ENCODE measurements around the gene PNPLA7.
A peak's percentile ranks its signal among the peaks of the same experiment; 100 is the strongest.
"Not testable (repeated sequence)": the region's sequence is repeated elsewhere in the genome, so short reads cannot be mapped to it uniquely, and the experiment has no call there.

PNPLA7 gene

DNA sequence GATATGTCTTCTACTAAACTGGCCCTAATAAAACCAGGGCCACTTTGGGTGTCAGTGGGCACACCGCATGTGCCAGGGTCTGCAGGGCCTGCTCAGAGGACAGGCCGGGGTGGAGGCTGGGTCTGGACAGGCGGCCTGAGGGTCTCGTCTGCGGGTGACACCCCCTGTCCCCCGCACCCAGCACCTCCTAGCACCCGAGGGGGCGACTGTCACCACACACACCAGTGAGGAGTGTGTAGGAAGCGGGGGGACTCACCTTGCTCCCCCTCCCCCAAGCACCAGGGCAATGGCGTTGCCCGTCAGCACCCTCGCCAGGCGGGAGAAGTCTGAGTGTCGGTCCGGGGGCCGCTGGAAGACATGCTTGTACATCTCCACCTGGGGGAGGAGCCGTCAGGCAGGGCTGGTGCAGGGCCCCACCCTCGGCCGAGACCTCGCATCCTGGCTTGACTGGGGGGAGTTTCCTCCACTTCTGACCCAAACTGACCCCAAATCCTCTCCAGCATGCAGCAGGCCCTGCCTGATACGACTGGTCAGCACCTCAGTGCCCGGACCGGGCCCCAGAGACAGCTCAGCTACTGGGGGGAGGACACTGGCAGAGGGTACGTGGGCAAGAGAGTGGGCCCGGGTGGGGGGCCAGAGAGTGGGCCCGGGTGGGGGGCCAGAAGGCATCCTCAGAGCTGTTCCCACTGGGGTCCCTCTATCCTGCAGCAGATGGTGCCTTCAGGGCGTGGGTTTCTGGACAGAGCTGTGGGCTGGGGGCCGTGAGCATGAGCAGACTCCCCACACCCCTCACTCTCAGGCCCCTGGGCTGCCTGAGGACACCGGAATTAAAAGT, 72.2 kb downstream of the PNPLA7 start:
- no peak for DNase-seq

DNA sequence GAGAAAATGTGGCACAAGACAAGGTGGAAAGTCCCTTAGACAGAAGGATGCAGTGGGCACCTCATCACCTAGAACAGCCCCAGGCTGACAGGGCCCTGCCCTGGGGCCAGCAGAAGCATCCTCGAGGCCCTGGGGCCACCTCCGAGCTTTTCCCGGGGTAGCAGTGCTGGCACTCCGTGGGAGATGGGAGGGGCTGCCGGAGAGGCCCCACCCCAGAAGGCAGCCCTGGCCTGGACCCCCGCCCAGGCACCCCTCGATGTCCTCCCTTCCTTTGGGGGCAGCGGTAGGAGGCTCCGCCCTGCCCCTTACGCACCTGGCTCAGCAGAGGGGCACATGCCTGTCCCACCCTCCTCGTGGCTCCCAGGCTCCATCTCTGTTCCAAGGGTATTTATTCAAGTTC, 73.3 kb downstream of the PNPLA7 start:
- no peak for DNase-seq

DNA sequence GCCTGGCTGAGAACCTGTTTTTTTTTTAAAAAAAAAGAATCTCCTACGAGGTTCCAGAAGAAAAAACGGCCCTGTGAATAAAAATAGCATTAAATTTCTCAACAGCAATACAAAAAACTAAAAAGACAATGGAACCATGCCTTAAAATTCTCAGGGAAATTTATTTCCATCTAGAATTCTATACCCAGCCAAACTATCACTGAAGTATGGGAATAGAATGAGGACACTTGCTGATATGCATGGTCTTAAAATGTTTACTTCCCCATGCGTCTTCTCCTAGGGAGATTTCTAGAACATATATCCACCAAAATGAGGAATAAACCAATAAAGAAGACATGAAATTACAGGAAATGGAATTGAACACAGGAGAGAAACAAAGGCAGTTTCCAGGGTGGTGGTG, 74.5 kb downstream of the PNPLA7 start:
- DNase-seq = no peak

DNA sequence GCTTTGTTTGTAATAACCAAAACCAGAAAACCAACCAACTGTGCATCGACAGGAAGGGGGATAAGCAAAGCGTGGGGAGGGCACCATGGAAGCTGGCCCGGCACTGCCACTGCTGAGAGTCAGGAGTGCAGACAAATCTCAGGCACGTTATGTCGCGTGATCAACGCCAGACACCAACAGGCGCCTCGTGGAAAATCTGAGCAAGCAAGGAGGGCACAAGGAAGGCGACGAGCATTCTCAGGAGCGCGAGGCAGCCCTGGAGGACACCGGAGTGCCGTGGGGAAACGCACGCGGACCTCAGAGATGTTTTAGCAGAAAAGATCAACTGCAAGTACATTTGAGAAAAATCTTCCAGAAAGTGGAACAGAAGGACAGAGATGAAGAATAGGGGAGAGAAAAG, 75.9 kb downstream of the PNPLA7 start:
- DNase-seq = no peak

DNA sequence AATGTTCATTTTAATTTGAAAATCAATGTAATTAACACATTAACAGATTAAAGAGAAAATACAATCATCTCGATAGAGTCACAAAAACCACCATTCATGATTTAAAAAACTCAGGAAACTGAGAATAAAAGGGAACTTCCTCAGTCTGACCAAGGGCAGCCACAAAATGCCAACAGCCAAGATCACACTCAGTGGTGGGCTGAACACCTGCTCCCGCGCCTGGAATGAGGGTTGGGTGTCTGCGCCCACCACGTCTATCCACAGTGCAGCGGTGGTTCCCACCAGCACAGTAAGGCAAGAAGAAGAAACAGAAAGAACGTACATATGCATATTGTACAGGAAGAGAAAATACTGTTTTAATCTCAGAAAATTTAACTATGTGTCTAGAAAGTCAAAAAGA, 79.4 kb downstream of the PNPLA7 start:
- no peak for DNase-seq

DNA sequence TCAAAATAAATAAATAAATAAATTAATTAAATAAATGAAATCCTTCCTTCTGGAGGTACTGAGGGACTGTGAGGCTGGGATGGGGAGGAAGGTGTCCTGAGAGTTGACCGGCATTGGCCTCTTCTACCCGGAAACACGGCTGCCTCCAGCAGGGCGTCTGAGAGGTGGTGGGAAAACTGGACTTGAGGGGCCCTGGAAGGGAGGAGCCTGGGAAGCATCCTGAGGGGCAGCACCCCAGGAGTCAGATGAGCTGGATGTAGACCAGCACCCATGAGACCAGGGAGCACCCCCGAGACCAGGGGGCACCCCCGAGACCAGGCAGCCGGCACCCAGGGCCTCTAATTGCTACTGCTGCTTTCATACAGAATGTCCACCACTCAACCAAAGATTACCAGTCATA, 82.3 kb downstream of the PNPLA7 start:
- DNase-seq = no peak

DNA sequence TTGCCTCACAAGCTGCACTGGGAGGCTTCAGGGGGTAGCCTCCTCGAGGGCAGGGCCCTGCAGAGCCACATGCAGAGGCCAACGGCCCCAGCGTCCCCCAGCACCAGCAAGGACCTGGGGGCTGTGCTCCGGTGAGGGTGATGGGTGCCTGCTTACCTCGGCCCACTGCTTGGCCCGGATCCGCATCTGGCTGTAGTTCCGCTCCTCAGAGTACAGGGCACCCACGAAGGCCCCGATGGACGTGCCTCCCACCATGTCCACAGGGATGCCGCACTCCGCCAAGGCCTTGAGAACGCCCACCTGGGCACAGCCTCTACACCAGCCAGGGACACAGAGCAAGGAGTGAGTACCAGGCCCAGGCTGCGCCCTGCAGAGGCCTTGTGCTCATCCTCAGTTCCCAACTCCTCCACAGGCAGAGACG, 83.0 kb downstream of the PNPLA7 start:
- no peak for DNase-seq

DNA sequence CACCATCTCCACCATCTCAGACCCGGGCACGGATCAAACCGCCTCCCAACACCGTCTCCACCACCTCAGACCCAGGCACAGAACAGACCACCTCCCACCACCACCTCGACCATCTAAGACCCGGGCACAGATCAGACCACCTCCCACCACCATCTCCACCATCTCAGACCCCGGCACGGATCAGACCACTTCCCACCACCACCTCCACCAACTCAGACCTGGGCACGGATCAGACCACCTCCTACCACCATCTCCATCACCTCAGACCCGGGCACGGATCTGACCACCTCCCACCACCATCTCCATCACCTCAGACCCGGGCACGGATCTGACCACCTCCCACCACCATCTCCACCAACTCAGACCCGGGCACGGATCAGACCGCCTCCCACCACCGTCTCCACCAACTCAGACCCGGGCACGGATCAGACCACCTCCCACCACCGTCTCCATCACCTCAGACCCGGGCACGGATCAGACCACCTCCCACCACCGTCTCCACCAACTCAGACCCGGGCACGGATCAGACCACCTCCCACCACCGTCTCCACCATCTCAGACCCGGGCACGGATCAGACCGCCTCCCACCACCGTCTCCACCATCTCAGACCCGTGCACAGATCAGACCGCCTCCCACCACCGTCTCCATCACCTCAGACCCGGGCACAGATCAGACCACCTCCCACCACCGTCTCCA, 83.7 kb downstream of the PNPLA7 start:
- DNase-seq = not testable (repeated sequence)

DNA sequence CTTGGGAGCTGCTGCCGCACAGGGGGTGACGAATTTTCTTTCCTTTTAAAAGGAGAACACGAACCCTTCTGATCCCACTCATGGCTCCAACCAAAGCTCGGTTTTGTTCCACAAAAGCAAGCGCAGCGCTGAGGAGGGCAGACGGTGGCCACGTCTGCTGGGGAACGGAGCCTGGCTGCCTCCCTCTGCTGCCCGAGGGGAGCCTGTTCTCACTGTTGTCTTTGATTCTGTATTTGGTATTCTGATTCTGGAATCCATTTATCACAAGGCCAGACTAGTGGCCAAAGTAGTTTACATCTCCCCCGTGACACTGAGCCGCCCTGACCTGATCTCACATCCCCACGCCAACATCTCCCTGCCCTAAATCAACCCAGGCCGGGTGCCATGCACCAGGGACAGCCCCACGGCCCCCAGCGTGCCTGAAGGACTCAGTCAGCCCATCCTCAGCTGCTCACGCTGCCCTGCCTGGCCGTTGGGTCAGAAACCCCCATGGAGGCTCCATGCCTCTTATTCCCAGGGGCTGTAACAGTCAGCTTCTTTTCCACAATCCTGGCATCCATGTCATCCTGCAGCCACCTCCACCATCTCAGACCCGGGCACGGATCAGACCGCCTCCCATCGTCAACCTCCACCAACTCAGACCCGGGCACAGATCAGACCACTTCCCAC, 84.3 kb downstream of the PNPLA7 start:
- DNase-seq = no peak

DNA sequence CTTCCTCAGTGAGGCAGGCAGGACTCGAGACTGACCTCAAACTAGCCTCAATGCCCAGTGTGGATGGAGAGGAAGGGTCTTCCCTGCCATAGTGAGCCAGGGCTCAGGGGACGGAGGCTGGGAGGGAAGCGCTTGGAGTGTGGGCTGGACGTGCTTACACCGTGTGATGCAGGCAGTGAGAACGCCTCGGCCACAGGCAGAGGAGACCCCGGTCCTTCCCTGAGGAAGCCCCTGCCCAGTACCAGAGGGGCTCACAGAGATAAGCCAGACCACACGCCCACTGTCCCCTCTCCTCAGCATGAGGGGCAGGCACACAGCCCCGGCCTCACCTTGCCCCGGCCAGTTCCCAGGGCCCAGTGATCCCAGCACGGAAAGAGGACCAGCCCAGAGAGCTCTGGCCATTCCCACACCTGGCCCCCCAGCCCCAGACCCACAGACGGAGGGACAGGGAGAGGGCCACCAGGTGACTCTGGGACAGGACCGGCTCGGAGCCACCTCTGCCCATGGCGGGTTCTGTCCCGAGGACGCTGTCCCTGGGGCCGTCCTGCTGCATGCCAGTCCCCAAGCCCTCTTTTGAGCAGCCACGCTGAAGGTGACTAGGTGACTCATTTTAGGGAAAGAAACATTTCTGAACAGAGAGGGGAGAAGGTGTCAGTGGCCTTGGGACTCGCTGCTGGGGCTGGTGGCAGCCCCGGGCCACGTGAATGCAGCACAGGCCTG, 85.0 kb downstream of the PNPLA7 start:
- DNase-seq = no peak

DNA sequence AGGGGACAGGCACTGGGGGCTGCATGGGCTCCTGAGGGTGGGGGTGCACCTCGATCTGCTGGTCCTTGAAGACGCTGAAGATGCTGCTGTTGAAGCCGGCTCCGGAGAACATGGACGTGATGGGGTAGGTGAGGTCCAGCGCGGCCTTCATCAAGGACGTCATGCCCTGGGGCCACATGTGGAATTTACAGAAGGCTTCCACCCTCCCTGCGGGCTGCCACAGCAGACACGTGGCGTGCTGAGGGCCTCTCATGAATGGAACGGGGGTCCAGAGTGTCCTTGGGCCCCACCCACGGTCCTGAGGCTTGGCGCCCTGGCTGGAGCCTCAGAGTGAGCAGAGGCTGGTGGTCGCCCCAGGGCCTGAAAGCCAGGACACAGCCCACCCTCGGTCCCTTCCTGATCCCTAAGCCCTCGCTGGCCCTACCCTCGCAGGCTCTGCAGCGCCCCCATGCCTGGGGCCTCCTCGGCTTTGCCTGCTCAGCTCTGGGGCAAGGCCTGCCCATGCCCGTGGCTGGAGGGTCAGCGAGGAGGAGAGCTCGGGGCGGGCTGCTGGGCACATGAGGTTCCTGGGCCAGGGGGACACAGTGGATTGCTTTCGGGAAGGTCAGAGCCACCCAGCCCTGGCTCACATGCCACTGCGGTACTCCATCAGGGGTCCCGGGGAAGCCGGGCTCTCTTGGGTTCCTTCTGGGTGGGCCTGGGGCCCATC, 85.8 kb downstream of the PNPLA7 start:
- DNase-seq = no peak

DNA sequence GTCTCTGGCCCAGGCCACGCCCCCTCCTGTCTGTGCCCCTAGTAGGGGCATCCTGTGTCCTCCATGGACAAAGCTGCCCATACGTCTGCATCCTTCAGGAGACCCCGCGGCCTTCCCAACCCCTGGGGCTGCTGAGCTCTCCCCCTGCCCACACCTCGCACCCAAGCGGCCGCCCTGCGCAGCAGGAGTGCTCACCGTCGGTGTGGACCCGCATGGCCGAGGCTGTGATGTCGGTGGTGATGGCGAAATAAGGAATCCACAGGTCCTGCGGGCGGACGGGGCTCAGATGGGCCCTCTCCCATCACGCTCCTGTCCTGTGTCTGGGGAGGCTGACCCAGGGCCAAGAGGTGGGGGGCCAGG, 86.3 kb downstream of the PNPLA7 start:
- DNase-seq = no peak

DNA sequence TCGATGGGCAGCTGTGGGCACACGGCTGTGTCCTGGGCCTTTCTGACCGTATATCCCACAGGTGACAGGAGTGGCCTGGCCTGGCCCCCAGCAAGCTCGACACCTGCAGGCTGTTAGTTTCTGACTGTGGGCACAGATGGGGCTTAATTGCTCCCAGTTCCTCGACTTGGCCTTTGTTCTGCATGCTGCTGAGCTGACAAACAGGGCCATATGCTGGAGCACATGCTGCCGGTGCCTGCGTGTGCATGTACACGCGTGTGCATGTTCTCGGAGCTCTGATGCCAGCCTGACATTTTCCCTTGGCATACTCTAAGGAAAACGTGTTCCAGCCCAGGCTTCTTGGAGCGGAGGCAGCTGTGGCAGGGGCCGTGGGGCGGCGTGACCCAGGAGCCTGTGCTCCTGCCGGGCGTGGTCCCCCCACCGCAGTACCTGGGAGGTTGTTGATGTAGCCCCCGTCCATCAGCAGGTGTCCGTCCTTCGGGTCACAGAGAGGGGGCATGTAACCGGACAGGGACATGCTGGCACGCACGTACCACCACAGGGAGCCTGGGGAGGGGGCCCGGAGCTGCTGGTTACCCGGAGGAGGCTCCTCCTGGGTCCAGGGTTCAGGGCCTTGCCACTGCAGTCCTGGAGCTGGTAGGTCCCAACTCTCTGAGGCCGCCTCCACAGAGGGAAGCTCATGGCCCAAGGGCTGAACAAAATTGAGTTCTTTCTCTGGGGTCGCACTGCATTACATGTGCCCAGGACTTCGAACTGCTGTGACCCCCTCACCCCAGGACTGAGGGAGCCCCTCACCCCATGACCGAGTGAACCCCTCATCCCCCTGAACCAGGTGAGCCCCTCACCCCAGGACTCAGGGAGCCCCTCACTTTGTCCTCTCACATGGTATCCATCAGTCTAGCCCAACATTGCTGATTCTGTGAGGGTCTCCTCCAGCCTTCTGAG, 86.9 kb downstream of the PNPLA7 start:
- no peak for DNase-seq

DNA sequence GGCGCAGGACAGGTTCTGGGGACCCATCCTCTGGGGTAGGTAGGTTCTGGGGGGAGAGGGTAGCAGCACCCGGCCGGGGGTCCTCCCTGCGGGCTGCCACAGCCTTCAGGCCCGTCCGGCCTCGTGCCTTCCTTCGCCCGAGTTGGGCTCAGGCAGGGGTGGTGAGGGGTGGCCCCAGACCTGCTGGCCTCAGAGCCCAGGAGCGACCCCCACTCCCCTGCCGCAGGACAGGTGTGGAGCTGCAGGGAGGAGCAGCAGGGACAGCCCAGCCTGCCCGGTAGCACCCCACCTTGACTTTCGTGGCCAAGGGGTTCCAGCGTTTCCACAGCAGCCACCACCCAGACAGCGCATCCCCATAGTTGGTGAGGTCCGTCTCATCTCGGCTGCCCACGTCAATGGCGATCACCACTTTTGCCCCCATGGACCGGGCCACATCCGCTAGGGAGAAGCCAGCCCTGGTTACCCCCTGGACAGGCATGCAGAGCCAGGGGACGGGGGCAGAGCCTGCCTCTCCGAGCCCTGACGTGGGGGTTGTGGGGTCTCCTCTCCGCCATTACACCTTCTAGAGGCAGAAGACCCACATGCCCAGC, 87.7 kb downstream of the PNPLA7 start:
- no peak for DNase-seq

DNA sequence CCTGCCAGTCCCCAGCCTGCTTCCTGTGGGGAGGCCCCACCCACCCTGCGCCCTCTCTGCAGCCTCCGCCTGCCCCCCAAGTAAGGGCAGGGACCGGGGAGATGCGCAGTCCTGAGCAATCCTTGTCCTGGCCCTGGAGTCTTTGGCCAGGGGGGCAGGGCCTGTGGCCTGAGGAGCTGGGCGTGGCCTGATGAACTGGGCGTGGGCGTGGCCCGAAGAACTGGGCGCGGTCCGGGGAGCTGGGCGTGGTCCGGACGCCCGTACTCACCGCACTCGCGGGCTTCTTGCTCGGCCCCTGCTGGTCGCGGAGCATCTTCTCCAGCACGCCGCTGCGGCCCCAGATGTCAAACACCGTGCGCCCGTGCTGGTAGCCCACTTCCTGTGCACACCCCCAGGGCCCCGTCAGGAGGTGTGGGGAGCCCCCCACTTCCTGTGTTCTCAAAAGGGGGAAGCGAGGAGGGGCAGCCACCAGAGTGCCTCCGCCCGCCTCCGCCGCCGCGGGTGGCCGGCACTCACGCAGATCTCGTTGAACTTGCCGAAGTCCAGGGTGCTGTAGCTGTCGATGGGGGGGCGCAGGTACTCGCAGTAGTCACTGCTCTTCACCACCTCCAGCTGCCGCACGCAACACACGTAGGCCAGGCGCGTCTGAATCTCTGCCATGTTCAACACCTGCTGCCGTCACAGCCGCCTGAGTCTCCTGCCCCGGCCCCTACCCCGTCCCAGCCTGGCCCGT, 88.4 kb downstream of the PNPLA7 start:
- peak; percentile 88 for DNase-seq

DNA sequence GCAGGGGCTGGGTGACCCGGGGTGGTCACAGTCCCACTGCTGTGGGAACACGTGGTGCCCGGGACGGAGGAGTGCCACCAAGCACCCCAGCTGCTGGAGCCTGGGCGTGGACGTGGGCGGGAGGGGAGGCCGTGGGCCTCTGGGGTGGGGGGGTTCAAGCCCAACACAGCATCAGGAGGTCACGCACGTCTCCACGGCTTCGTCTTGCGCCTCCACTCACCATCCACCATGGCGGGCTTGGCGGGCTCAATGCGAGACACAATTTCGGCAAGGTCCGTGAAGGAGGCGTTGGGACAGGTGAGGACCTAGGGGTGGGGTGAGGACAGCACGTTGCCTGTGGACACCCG, 88.9 kb downstream of the PNPLA7 start:
- no peak for DNase-seq

DNA sequence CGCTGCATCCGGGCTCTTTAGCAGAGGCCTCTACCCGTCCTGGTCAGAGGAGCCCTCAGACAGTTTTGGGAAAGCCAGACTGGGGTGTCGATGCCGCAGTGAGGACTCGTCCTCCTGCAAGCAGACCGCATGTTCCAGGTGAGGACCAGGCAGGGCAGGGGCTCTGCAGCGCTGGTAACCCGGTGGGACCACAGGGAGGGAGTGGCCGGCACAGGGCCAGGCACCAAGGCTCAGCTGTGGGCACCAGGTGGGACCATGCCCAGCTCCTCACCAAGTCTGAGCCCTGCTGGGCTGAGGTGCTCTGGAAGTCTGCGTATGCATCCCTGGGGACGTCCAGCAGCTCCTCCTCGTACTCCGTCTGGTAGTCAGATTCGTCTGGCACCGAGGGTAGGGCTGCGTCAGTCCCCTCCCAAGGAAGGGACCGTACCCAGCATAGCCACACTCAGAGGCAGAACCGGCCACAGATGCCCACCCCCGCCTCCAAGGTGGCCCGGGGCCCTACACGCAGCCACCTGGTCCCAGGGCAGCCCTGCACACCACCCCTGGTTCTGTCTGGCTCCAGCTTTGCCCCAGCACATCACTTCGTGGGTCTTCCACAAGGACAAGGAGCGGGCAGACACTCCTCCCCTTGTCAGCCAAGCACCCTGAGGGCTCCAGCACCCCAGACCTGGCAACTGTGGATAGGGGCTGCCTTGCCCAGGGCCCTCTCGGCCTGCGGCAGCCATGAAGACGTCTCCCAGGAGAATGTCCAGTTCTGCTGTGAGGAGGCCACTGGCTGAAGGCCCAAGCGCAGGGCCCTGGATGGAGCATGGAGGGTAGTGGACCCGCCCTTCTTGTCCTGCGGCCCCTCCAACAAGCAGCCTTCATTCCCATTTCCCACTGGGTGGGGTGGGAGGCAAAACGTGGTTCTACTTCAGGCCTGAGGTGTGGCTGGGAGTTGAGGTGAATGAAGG, 89.6 kb downstream of the PNPLA7 start:
- DNase-seq = no peak

DNA sequence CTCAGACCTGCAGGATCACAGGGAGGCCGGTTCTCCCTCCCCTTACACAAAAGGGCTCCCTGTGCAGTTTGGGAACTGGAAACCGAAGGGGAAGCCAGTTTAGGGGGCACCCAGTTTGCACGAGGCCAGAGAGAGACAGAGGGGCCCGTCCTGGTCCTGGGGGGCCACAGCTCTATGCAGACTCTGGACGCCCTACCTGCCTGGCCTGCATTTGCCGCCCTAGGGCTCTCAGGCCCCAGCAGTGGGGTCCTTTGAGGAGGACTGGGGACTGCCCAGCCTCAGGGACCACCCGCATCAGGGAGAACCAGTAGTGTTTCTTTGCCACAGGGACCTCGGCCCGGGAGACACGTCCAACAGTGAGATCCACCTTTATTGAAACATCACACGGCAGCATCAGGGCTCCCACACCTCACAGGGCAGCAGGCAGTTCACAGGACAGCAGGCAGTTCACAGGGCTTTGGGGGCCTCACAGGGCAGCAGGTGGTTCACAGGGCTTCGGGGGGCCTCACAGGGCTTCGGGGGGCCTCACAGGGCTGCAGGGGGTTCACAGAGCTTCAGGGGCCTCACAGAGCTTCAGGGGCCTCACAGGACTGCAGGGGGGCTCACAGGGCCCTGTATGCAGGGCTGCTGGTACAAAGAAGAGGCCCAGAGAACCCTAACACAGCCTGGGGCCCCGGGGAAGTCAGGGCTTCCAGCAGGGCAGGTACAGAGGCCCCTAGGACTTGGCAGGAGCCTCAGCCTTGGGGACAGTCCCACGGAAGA, 90.4 kb downstream of the PNPLA7 start:
- no peak for DNase-seq
